IPS-20b (cell line): ENCODE results near the gene TSPAN18.

Experiments
- H3K27ac ChIP-seq: one replicate; pipeline ENCODE4 v1.5.1; 2013; ENCODE audit warnings: low read length
- H3K27me3 ChIP-seq: 2 replicates; pipeline ENCODE4 v1.6.1; 2013; ENCODE audit warnings: mild to moderate bottlenecking, low read length, inconsistent platforms; ENCODE audit not compliant: insufficient read depth
- H3K36me3 ChIP-seq: 2 replicates; pipeline ENCODE4 v1.6.1; 2013; ENCODE audit warnings: low read depth, mild to moderate bottlenecking, inconsistent platforms, low read length, moderate library complexity; ENCODE audit not compliant: insufficient read depth
- H3K4me1 ChIP-seq: 2 replicates; pipeline ENCODE4 v1.6.1; 2013; ENCODE audit warnings: mild to moderate bottlenecking, control low read depth, inconsistent platforms, low read length, moderate library complexity; ENCODE audit not compliant: insufficient read depth
- H3K4me3 ChIP-seq: 2 replicates; pipeline ENCODE4 v1.5.1; 2013; ENCODE audit warnings: mild to moderate bottlenecking, low read length, inconsistent platforms
- H3K9ac ChIP-seq: 2 replicates; pipeline ENCODE4 v1.6.1; 2013; ENCODE audit warnings: low read depth, mild to moderate bottlenecking, inconsistent platforms, low read length, moderate library complexity
- H3K9me3 ChIP-seq: 2 replicates; pipeline ENCODE4 v1.6.1; 2013; ENCODE audit warnings: mild to moderate bottlenecking, low read depth, low read length, inconsistent platforms; ENCODE audit not compliant: insufficient read depth

TSPAN18 gene

DNA sequence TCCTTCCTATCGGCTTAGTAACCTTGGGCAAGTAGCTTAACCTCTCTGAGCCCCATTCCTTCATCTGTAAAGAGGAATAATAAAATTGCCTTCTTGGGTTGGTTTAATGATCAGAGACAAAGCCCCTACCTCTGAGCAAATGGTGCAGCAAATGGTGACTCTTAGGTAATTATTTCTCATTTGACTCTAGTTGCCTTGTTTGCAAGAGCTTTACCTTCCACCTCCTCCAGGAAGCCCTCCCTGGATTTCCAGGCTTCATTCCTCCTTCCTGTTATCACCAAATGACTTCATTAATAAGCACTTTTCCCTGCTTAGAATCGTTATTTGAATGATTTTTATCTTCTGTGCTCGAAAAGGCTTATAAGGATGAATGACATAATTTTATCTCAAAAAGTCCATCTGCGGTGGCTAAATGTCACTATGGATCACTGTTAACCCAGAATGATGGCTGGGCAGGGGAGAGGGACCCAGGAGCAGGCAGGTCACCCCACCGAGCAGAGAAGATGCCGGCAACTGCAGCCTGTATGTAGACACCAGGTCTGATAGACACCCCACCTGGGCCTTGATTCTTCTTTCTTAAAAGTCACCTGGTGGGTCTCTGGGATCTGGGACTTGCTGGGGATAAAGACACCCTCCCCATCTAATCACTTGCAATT is 106.6 kb downstream of the TSPAN18 start:
- Histone ChIP-seq H3K4me3 (peak overlapping the region; percentile 9; the same call in 1 of the 2 replicates), H3K36me3 (no peaks in the 10 kb centered on the region), H3K4me1 (peaks cover 30% of the 10 kb centered on the region), H3K27ac (no peak overlapping the region), H3K9ac (no peak overlapping the region; the same call in 1 of the 2 replicates), H3K9me3 (no peaks in the 10 kb centered on the region), H3K27me3 (peaks cover 13% of the 10 kb centered on the region; the same call in 1 of the 2 replicates)

DNA sequence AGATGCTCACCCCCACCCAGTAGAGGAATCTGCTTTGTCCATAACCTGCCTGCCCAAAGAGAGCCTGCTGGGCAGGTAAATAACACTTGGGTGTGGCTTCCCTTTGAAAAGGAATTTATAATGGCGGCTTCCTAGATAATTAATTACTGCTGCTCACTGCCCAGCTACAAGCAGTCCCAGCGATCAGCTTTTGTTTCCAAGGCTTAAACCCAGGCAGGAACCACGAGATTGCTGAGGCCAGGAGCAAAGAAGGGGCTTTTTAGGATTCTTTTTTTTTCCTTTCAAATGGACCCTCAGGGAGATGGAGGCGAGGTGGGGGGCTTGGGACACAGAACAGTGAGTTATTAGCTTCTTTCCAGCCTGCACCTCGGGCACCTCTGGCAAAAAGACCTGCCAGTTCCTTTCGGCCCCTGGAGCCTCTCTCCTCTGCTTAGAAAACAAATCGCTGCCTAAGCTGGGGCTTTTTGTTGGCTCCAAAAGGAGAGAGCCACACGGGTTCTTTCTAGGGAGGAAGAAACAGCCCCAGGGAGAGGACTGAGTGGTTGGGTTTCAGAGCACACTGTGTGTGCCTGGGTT is 107.2 kb downstream of the TSPAN18 start:
- Histone ChIP-seq H3K4me3 (no peak overlapping the region; the same call in 1 of the 2 replicates), H3K27ac (no peak overlapping the region), H3K9ac (peak overlapping the region; percentile 37; the same call in 1 of the 2 replicates), H3K36me3 (no peaks in the 10 kb centered on the region), H3K4me1 (peaks cover 30% of the 10 kb centered on the region), H3K27me3 (peaks cover 13% of the 10 kb centered on the region; the same call in 1 of the 2 replicates), H3K9me3 (no peaks in the 10 kb centered on the region)

DNA sequence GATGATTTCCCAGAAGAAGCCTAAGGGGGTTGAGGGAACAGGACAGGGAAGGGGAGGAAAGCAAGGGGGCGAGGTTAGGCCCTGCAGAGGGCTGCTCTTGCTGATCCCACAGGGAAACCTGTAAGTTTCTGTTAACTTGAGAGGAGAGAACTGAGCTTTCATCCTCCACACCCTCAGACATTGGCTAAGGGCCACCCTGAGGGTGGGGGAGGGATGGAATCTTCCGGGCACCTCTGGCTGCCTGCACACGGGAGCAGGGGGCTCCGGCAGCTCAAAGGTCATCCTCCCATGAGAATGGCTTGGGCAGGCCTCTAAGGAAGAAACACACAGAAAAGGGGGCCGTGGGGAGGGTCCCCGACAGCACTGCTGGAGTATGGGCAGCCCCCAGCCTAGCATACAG is 108.1 kb downstream of the TSPAN18 start:
- H3K36me3 ChIP-seq, result no peaks in the 10 kb centered on the region
- no peaks in the 10 kb centered on the region for H3K9me3 ChIP-seq
- H3K4me3 ChIP-seq, result no peak overlapping the region
- peak overlapping the region; percentile 37; the same call in 1 of the 2 replicates for H3K9ac ChIP-seq
- peaks cover 34% of the 10 kb centered on the region for H3K4me1 ChIP-seq
- no peak overlapping the region for H3K27ac ChIP-seq
- H3K27me3 ChIP-seq, result peaks cover 13% of the 10 kb centered on the region; the same call in 1 of the 2 replicates

DNA sequence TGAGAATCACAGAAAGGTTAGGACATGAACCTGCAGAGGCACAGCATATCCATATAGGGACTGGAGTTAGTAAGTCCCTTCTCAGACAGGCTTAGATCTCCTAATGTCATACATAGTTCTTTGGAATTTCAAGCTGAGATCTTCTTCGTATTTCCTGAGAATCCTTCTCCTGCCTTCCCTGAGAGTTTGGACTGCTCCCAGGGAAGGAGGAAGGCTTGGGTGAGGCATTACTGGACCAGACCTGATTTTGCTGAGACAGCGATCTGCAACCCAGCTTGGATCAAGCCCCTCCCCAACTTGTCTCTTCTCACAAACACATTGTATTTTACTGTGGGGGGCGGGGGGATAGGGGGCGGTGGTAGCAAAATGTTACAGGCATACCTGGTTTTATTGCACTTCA is 108.5 kb downstream of the TSPAN18 start:
- no peak overlapping the region for H3K4me3 ChIP-seq
- peaks cover 13% of the 10 kb centered on the region; the same call in 1 of the 2 replicates for H3K27me3 ChIP-seq
- peaks cover 38% of the 10 kb centered on the region for H3K4me1 ChIP-seq
- no peaks in the 10 kb centered on the region for H3K36me3 ChIP-seq
- no peak overlapping the region for H3K27ac ChIP-seq
- no peaks in the 10 kb centered on the region for H3K9me3 ChIP-seq
- H3K9ac ChIP-seq, result no peak overlapping the region

DNA sequence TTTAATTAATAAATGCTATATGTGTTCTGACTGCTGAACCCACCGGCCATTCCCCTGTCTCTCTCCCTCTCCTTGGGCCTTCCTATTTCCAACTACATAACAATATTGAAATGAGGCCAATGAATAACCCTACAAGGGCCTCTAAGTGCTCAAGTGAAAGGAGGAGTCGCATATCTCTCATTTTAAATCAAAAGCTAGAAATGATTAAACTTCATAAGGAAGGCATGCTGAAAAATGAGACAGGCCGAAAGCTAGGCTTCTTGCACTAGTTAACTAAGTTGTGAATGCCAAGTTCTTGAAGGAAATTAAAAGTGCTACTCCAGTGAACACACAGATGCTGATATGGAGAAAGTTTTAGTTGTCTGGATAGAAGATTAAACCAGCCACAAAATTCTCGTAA is 109.2 kb downstream of the TSPAN18 start:
- Histone ChIP-seq H3K36me3 (no peaks in the 10 kb centered on the region), H3K27ac (no peak overlapping the region), H3K4me1 (peaks cover 44% of the 10 kb centered on the region), H3K27me3 (peaks cover 13% of the 10 kb centered on the region; the same call in 1 of the 2 replicates), H3K9ac (no peak overlapping the region), H3K9me3 (no peaks in the 10 kb centered on the region), H3K4me3 (no peak overlapping the region)

DNA sequence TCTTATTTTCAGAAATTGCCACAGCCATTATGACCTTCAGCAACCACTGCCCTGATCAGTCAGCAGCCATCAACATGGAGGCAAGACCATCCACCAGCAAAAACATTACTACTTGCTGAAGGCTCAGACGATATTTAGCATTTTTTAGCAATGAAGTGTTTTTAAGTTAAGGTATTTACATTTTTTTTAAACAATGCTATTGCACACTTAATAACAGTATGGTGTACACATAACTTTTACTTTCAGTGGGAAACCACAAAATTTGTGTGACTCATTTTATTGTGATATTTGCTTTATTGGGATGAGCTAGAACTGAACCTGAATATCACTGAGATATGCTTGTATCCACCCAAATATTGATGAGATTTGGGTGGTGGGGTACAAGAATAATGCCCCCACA is 110.9 kb downstream of the TSPAN18 start:
- Histone ChIP-seq H3K36me3 (no peaks in the 10 kb centered on the region), H3K4me1 (peaks cover 52% of the 10 kb centered on the region), H3K27me3 (peaks cover 5% of the 10 kb centered on the region; the same call in 1 of the 2 replicates), H3K4me3 (no peak overlapping the region), H3K9ac (no peak overlapping the region), H3K27ac (no peak overlapping the region), H3K9me3 (no peaks in the 10 kb centered on the region)

DNA sequence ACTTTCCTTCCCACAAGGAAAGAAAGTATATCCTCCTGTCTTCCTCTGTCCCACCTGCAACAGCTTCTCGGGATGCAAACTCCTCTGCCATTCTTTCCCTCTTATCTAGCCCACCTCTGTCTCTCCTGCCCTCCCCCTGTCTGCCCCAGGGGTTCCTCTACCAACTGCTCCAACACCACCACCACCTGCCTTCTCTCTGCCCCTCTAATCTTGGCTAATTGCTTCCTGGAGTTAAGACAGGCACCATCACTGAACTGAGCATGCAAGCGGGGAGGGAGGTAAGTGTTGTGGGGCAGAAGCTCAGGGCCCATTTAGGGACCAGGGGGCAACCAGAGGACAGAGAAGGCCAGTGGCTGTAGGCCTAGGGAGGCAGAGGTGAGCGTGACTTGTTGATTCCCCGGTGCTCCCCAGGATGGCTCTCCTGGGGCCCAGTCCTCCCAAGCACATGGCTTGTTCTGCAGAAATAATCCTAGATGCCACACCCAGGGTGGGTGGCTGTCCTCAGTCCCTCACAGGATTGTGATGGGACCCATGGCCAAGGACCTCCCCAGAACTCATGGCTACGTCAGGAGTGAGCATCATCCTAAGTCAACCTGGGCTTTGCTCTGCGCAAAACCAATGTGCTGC is 112.8 kb downstream of the TSPAN18 start:
- H3K4me1 ChIP-seq, result peaks cover 45% of the 10 kb centered on the region
- no peak overlapping the region for H3K9ac ChIP-seq
- H3K36me3 ChIP-seq, result no peaks in the 10 kb centered on the region
- no peak overlapping the region for H3K27ac ChIP-seq
- H3K4me3 ChIP-seq, result no peak overlapping the region
- H3K9me3 ChIP-seq, result 0 out of 2 replicates have a peak, but pooled peaks cover under 1% of the 10 kb centered on the region
- no peaks in the 10 kb centered on the region for H3K27me3 ChIP-seq

DNA sequence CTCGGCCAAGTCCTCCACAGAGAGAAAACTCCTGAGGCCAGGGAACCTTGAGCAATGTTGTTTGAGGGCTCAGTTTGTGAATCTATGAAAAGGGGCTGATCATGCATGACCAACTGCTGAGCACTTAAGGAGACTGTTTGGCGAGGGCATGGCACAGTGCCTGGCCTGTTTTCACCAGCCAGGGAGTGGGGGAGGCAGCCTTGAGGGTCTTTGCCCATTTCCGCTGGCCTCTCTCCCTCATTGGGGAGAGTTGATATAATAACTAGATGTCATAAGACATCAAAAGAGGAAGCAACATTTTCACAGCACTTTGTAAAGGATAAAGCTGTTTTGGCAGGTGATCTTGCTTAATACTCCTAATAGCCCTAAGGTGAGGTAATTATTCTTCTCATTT is 113.3 kb downstream of the TSPAN18 start:
- Histone ChIP-seq H3K4me1 (peaks cover 41% of the 10 kb centered on the region), H3K9me3 (0 out of 2 replicates have a peak, but pooled peaks cover 5% of the 10 kb centered on the region), H3K27ac (no peak overlapping the region), H3K27me3 (no peaks in the 10 kb centered on the region), H3K4me3 (no peak overlapping the region), H3K9ac (no peak overlapping the region), H3K36me3 (no peaks in the 10 kb centered on the region)

DNA sequence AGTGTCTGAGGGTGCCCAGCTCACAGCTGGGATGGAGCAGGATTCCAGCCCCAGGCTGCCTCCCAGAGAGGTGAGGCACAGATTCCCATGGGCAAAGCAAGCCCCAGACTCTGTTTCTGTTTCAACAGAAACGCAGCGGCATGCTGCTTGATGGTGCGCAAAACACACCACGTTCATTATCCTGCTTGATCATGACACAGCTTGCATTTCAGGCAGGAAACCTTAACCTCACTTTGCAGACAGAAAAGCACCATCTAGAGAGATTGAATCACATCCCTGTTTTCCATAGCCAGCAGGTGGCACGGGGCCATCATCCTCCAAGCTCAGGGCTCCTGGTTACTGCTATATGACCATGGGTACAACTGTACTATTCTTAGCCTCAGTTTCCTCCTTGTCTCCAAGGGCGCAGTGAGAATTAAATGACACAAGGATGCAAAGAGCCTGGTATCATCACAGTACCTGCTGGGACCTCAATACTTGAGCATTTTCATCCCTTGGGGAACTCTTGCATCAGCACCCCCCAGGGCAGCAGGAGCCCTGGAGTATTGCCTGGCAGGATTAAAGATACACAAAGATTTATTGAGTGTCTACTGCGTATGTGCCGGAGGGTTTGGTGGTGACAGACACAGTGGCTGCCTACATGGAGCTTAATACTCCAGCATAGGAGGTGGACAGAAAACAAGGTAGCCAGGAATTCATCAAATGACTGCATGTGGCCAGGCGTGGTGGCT is 113.9 kb downstream of the TSPAN18 start:
- H3K9ac ChIP-seq, result no peak overlapping the region
- peaks cover 35% of the 10 kb centered on the region for H3K4me1 ChIP-seq
- no peak overlapping the region for H3K27ac ChIP-seq
- H3K4me3 ChIP-seq, result no peak overlapping the region
- no peaks in the 10 kb centered on the region for H3K27me3 ChIP-seq
- H3K36me3 ChIP-seq, result no peaks in the 10 kb centered on the region
- 0 out of 2 replicates have a peak, but pooled peaks cover 5% of the 10 kb centered on the region for H3K9me3 ChIP-seq

DNA sequence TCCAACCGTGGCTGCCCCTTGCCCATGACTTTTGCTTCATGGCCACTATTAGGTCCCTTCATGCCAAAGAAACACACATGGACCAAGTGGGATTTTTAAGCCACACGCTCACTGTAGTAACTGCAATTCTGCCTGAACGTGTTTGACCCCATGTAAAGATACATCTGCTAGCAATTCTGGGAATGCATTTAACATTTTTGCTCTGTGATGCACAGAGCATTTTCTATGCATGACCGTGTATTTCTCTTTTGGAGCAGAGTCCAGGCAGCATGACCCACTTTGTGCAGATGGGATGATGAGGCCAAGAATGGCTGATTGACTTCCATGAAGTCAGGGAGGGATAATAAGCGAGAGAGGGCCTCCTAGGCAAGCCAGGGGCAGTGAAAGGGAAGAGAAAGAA is 115.5 kb downstream of the TSPAN18 start:
- Histone ChIP-seq H3K27ac (peak overlapping the region; percentile 52), H3K9ac (peak overlapping the region; percentile 52; the same call in 1 of the 2 replicates), H3K9me3 (peaks cover 7% of the 10 kb centered on the region; the same call in 1 of the 2 replicates)

DNA sequence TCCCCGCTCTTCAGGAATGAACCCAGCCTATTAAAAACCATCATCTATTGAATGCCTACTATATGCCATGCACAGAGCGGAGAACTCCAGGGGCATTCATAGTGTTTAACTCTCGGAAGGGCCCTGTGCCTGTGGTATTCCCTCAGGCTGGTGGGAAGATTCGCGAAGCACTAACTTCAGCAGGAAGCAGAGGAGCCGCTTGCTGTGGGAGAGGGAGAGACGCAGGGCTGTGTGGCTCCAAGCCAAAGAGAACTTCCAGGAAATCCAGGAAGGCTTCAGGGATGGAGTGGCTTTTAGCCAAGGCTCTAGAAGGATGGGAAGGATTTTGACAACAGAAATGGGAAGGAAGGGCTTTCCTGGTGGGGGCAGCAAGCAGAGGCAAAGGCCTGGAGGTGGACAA is 120.1 kb downstream of the TSPAN18 start:
- Histone ChIP-seq H3K27ac (no peak overlapping the region), H3K36me3 (no peaks in the 10 kb centered on the region), H3K9me3 (peaks cover 9% of the 10 kb centered on the region; the same call in 1 of the 2 replicates), H3K4me3 (no peak overlapping the region), H3K27me3 (no peaks in the 10 kb centered on the region), H3K9ac (no peak overlapping the region), H3K4me1 (peaks cover 28% of the 10 kb centered on the region)

More for the DNA sequence above, 115.5 kb downstream of the TSPAN18 start:
- Histone ChIP-seq H3K27me3 (no peaks in the 10 kb centered on the region), H3K4me1 (peaks cover 33% of the 10 kb centered on the region), H3K36me3 (no peaks in the 10 kb centered on the region), H3K4me3 (no peak overlapping the region)
